H9 (cell line): ENCODE results near the gene ARMC2. TPM values are rescaled to one million over a fixed set of nuclear protein-coding genes. Genes with fewer than 3 reads are reported as not detected.

Source experiments
- DNase-seq: peaks from one replicate; pipeline ENCODE4 v3.0.0-alpha.2; 2017
- H2AFZ ChIP-seq: one replicate; pipeline ENCODE4 v1.6.1; 2013; ENCODE audit warnings: mild to moderate bottlenecking, low read length, control low read depth, moderate library complexity
- H2AK5ac ChIP-seq: 2 replicates; pipeline ENCODE4 v1.6.1; 2013; ENCODE audit warnings: low read length, control low read depth, mixed read lengths; ENCODE audit not compliant: insufficient read length
- H2BK120ac ChIP-seq: one replicate; pipeline ENCODE4 v1.6.1; 2013; ENCODE audit warnings: low read depth, mild to moderate bottlenecking, low read length, control low read depth, inconsistent platforms; ENCODE audit not compliant: poor library complexity, severe bottlenecking
- H2BK12ac ChIP-seq: 2 replicates; pipeline ENCODE4 v1.6.1; 2013; ENCODE audit warnings: low read length, control low read depth, mixed read lengths, low read depth; ENCODE audit not compliant: insufficient read length
- H2BK15ac ChIP-seq: 2 replicates; pipeline ENCODE4 v1.6.1; 2013; ENCODE audit warnings: low read depth, low read length, control low read depth
- H2BK20ac ChIP-seq: one replicate; pipeline ENCODE4 v1.6.1; 2013; ENCODE audit warnings: low read depth, mild to moderate bottlenecking, low read length, control low read depth, inconsistent platforms; ENCODE audit not compliant: poor library complexity, severe bottlenecking
- H2BK5ac ChIP-seq: 2 replicates; pipeline ENCODE4 v1.6.1; 2013; ENCODE audit warnings: low read length, control low read depth, mixed read lengths; ENCODE audit not compliant: insufficient read length
- H3K14ac ChIP-seq: 2 replicates; pipeline ENCODE4 v1.6.1; 2013; ENCODE audit warnings: low read length, control low read depth; ENCODE audit not compliant: insufficient read depth
- H3K18ac ChIP-seq: 2 replicates; pipeline ENCODE4 v1.6.1; 2013; ENCODE audit warnings: low read depth, mild to moderate bottlenecking, mixed read lengths, low read length, control low read depth; ENCODE audit not compliant: insufficient read length
- H3K23ac ChIP-seq: 2 replicates; pipeline ENCODE4 v1.6.1; 2013; ENCODE audit warnings: low read length, control low read depth, mixed read lengths, low read depth; ENCODE audit not compliant: insufficient read length
- H3K23me2 ChIP-seq: 2 replicates; pipeline ENCODE4 v1.6.1; 2013; ENCODE audit warnings: low read depth, mild to moderate bottlenecking, mixed read lengths, low read length, control low read depth; ENCODE audit not compliant: insufficient read length, poor library complexity, severe bottlenecking
- H3K27ac ChIP-seq: 2 replicates; pipeline ENCODE4 v1.5.1; 2013; ENCODE audit warnings: low read length, control low read depth, mixed read lengths, low read depth; ENCODE audit not compliant: insufficient read length
- H3K27me3 ChIP-seq: 2 replicates; pipeline ENCODE4 v1.6.1; 2013; ENCODE audit warnings: low read length, control low read depth, inconsistent platforms; ENCODE audit not compliant: insufficient read depth
- H3K4ac ChIP-seq: 2 replicates; pipeline ENCODE4 v1.6.1; 2013; ENCODE audit warnings: low read depth, mild to moderate bottlenecking, control low read depth, inconsistent platforms, low read length, moderate library complexity
- H3K4me1 ChIP-seq: 2 replicates; pipeline ENCODE4 v1.6.1; 2013; ENCODE audit warnings: low read length, control low read depth, inconsistent platforms; ENCODE audit not compliant: insufficient read depth
- H3K4me2 ChIP-seq: 2 replicates; pipeline ENCODE4 v1.6.1; 2013; ENCODE audit warnings: low read length, control low read depth, mixed read lengths; ENCODE audit not compliant: insufficient read length, insufficient read depth
- H3K56ac ChIP-seq: 2 replicates; pipeline ENCODE4 v1.6.1; 2013; ENCODE audit warnings: low read depth, mild to moderate bottlenecking, mixed read lengths, low read length, control low read depth; ENCODE audit not compliant: insufficient read length
- H3K79me1 ChIP-seq: 2 replicates; pipeline ENCODE4 v1.6.1; 2013; ENCODE audit warnings: low read depth, mild to moderate bottlenecking, moderate library complexity, low read length, control low read depth, inconsistent platforms; ENCODE audit not compliant: insufficient read depth, poor library complexity, severe bottlenecking
- H3K79me2 ChIP-seq: 2 replicates; pipeline ENCODE4 v1.6.1; 2013; ENCODE audit warnings: low read length, control low read depth, inconsistent platforms; ENCODE audit not compliant: insufficient read depth
- H3K9ac ChIP-seq: 2 replicates; pipeline ENCODE4 v1.6.1; 2013; ENCODE audit warnings: low read length, control low read depth, mixed read lengths; ENCODE audit not compliant: insufficient read length; ENCODE audit errors: extremely low read depth
- H3K9me3 ChIP-seq: one replicate; pipeline ENCODE4 v1.6.1; 2013; ENCODE audit warnings: low read depth, low read length, inconsistent platforms; ENCODE audit not compliant: control insufficient read depth
- H3T11ph ChIP-seq: one replicate; pipeline ENCODE4 v1.6.1; 2013; ENCODE audit warnings: mild to moderate bottlenecking, low read length, control low read depth, inconsistent platforms
- H4K20me1 ChIP-seq: one replicate; pipeline ENCODE4 v1.6.1; 2013; ENCODE audit not compliant: control insufficient read depth, insufficient read length, insufficient read depth
- H4K5ac ChIP-seq: 2 replicates; pipeline ENCODE4 v1.6.1; 2013; ENCODE audit warnings: low read depth, mild to moderate bottlenecking, mixed read lengths, low read length, control low read depth; ENCODE audit not compliant: insufficient read length
- H4K8ac ChIP-seq: replicated peaks from 2 replicates; pipeline ENCODE4 v1.6.1; 2013; ENCODE audit warnings: low read length, control low read depth, mixed read lengths, low read depth; ENCODE audit not compliant: insufficient read length
- H4K91ac ChIP-seq: 2 replicates; pipeline ENCODE4 v1.6.1; 2013; ENCODE audit warnings: low read depth, mild to moderate bottlenecking, moderate library complexity, mixed read lengths, low read length, control low read depth; ENCODE audit not compliant: insufficient read length
- H3K27ac Mint-ChIP-seq, 3 experiments: 2 replicates in 2 of 3; 3 replicates in 1 of 3; pipeline ENCODE4 v1.8.0; 2020 to 2021; ENCODE audit warnings: mixed read lengths in 3 of 3, mild to moderate bottlenecking in 1 of 3, moderate library complexity in 1 of 3
- H3K27me3 Mint-ChIP-seq: 2 replicates; pipeline ENCODE4 v1.8.0; 2021; ENCODE audit warnings: low read depth, mild to moderate bottlenecking, moderate library complexity, mixed read lengths
- H3K36me3 Mint-ChIP-seq, 3 experiments: 2 replicates in 2 of 3; 3 replicates in 1 of 3; pipeline ENCODE4 v1.8.0; 2020 to 2021; ENCODE audit warnings: low read depth in 3 of 3, mixed read lengths in 3 of 3; ENCODE audit not compliant: insufficient read depth in 1 of 3
- H3K4me1 Mint-ChIP-seq, 2 experiments: 2 replicates each; pipeline ENCODE4 v1.8.0; 2020; ENCODE audit warnings: mixed read lengths in 2 of 2
- H3K4me3 Mint-ChIP-seq, 2 experiments: 2 replicates in 1 of 2; 3 replicates in 1 of 2; pipeline ENCODE4 v1.8.0; 2020 to 2021; ENCODE audit warnings: mild to moderate bottlenecking in 2 of 2, mixed read lengths in 2 of 2, moderate library complexity in 1 of 2
- H3K9me3 Mint-ChIP-seq, 2 experiments: 2 replicates in 1 of 2; 3 replicates in 1 of 2; pipeline ENCODE4 v1.8.0; 2020; ENCODE audit warnings: mild to moderate bottlenecking in 2 of 2, mixed read lengths in 2 of 2, moderate library complexity in 1 of 2
- CTCF ChIP-seq: fragments of 200-600 bp; sonication (generic); conservative IDR thresholded peaks from 3 replicates; pipeline ENCODE4 v1.8.0; 2021; ENCODE audit warnings: antibody characterized with exemption, mild to moderate bottlenecking
- total RNA-seq: library from RNA; stranded (reverse); gene quantifications from 2 replicates; pipeline ENCODE4 v1.2.1, GENCODE V29; 2021

The ARMC2 gene
- total RNA-seq, 1 experiment from 2014 or later, result 2.8 TPM

GRCh38 chr6:108995296-108995695 lies 147.1 kb downstream of the ARMC2 start:
- no peak for DNase-seq
- Histone ChIP-seq H3K23ac (no peak overlapping the region), H3T11ph (no peak overlapping the region), H3K27ac (no peak overlapping the region), H3K4me2 (no peak overlapping the region), H3K79me1 (no peaks in the 10 kb centered on the region), H3K79me2 (no peaks in the 10 kb centered on the region), H2BK15ac (no peak overlapping the region), H3K4ac (no peak overlapping the region), H2BK12ac (no peak overlapping the region), H4K20me1 (no peaks in the 10 kb centered on the region), H2BK120ac (no peak overlapping the region), H2BK20ac (no peak overlapping the region), H3K56ac (no peak overlapping the region), H3K18ac (no peak overlapping the region), H2AFZ (no peak overlapping the region), H4K8ac (no peak overlapping the region), H3K14ac (no peak overlapping the region), H4K5ac (no peak overlapping the region), H3K9ac (no peak overlapping the region), H3K9me3 (no peaks in the 10 kb centered on the region), H2BK5ac (no peak overlapping the region), H2AK5ac (no peak overlapping the region), H4K91ac (no peak overlapping the region), H3K23me2 (no peaks in the 10 kb centered on the region), H3K27me3 (no peaks in the 10 kb centered on the region), H3K4me1 (no peaks in the 10 kb centered on the region)
- Mint-ChIP-seq H3K9me3 (no peaks in the 10 kb centered on the region), H3K4me3 (no peak overlapping the region), H3K27ac (no peak overlapping the region), H3K36me3 (peaks cover 2 to 57% (median 31%) of the 10 kb centered on the region in 3 experiments; a peak in 5 of 7 replicates), H3K27me3 (no peaks in the 10 kb centered on the region), H3K4me1 (no peaks in the 10 kb centered on the region)
- TF ChIP-seq CTCF, result no peak
